HG03280 (cell line): Measurements from ENCODE around the gene ERFE.

ENCODE experiments used
- ATAC-seq: cut with Tn5 transposase; IDR thresholded peaks from one replicate; pipeline ENCODE4 v1.9.1; 2021; ENCODE audit warnings: mild to moderate bottlenecking, moderate library complexity; ENCODE audit not compliant: unreplicated experiment

ERFE gene

DNA sequence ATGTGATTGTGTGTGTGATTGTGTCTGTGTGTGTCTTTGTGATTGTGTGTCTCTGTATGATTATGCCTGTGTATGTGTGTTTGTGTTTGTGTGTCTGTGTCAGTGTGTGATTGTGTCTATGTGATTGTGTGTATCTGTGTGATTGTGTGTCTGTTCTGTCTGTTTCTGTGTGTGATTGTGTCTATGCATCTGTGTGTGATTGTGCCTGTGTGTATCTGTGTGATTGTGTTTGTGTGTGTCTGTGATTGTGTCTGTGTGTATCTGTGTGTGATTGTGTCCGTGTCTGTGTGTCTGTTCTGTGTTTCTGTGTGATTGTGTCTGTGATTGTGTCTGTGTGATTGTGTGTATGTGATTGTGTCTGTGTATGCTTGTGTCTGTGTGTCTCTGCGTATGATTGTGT, 32.4 kb upstream of the ERFE start:
- ATAC-seq, result no peak

GRCh38 chr2:238126775-238127164, 32.0 kb upstream of the ERFE start:
- ATAC-seq, result no peak

DNA sequence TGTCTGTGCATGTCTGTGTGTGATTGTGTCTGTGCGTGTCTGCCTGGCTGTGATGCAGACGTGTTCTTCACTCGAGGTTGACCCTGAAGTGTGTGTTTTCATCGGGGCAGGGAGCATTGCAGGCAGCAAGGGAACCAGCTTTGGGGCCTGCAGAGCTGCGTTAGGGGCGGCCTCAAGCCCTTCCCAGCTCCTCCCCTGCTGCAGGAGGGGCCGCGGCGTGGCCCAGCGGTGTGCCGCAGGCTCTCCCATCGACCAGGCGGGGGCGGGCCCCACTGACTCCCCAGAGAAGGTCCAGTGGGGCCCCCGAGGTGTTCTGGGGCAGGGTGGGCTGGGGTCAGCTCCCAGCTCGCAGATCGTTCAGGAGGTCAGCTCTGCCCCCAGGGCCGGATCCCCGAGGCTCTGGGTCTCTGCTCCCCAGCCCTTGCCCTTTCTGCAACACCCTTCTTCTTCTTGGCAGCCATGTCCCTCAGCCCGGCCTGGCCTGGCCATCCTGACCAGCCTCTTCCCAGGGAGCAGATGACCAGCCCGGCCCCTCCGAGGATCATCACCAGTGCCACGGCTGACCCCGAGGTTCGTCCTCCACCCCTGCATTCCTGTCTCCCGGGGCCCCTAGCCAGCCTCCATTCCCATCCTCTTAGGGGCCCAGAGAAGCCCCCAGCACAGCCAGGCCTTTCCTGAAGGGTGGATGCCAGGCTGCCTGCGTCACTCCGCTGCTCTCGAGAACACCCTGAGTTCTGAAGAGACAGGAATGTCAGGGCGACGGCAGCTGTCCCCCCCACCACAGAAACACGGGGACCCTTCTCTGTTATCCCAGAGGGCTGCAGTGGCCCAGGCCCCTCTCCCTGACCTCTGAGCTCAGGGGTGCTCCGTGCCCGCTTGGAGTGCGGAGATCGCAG, 31.4 kb upstream of the ERFE start:
- no peak for ATAC-seq

GRCh38 chr2:238128061-238128440, 30.7 kb upstream of the ERFE start:
- no peak for ATAC-seq

GRCh38 chr2:238128534-238129001, 30.2 kb upstream of the ERFE start:
- no peak for ATAC-seq

DNA sequence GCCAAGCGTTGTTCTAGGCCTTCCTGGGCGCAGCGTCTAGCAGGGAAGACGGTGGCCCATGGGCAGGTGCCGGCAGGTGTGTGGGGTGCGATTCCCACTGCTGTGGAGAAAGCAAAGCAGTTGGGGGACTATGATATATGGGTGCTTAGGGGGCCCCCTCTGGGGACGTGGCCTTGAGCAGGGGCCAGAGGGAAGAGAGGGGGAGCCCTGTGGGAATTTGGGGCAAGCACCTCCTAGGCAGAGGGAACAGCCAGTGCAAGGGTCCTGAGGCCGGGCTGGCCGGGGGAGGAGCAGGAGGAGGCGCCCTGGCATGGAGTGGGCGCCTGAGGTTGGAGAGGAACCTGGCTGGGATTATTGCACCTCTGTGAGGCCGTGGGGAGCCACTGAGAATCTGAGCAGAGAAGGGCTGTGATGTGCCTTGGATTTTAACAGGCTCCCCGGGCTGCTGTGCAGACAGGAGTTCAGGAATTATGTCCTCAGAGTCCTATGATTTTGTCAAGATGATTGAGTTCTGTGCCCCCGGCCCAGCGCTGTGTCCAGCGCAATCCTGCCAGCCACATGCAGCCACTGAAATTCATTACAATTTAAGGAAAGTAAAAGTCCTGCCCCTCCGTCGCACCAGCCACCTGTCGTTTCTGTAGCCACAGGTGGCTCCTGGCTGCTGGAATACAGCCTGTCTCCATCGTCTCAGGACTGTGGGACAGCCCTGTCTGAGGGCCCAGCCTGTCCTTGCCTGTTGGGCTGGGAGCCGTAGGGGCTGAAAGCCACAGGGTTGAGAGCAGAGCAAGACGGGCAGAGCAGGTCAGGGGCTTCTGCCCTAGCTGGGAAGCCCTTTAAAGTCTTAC, 29.4 kb upstream of the ERFE start:
- no peak for ATAC-seq

DNA sequence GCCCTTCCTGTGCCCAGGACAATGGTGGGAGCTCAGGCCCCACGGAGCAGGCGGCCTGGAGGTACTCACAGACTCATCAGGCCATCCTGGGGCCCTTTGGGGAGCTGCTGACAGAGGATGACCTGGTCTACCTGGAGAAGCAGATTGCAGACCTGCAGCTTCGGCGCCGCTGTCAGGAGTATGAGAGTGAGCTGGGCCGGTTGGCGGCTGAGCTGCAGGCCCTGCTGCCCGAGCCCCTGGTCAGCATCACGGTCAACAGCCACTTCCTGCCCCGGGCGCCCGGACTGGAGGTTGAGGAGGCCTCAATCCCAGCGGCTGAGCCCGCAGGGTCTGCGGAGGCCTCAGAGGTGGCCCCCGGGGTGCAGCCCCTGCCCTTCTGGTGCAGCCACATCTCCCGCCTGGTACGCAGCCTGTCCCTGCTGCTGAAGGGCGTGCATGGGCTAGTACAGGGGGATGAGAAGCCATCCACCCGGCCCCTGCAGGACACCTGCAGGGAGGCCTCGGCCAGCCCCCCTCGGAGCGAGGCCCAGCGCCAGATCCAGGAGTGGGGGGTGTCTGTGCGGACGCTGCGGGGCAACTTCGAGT, 28.6 kb upstream of the ERFE start:
- ATAC-seq, result no peak

- no peak for ATAC-seq
These were observed 27.8 kb upstream of the ERFE start for GRCh38 chr2:238130696-238131628.

GRCh38 chr2:238131761-238132462, 26.9 kb upstream of the ERFE start:
- ATAC-seq, result no peak

DNA sequence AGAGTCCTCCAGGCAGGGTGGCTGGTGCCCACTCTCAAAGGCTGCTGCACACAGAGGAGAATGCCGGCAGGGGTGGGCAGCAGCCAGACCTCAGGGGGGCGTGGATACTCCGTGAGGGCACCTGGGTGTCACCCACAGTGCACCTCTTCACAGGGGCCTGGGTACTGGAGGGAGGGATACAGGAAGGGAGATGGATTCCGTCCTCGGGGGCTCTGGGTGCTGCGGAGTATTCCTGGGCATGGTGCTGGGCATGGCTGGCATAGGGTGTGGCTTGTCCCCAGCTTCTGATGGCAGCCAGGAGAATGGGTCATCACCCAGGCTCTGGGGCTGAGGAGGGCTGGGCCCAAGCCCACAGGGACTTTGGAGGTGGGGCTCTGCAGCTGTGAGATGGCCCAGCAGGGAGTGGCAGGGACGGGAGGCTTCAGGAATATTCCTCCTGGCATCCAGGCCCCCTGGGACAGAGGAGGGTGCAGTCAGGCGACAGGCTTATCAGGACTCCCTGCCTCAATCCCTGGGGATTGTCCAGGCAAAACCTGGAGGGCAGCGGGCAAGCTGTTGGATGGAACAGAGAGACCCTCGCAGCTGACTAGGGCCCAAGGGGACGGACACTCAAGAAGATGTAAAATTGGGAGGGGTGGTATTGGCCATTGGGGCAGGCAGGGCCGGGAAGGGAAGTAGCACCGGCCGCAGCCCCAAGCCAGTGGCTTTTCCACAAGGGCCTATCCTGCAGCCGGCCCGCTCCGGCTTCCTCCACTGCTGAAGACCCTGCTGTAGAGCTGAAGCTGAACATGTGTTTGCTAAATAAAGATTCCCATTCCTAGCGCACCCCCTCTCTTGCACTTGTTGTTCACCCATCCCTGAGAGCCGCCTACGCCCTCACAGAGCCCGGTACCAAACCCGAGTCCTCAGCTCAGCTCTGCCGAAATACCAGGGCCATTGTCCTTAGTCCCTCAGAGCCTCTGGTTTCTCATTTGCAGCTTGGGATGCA, 26.0 kb upstream of the ERFE start:
- no peak for ATAC-seq

DNA sequence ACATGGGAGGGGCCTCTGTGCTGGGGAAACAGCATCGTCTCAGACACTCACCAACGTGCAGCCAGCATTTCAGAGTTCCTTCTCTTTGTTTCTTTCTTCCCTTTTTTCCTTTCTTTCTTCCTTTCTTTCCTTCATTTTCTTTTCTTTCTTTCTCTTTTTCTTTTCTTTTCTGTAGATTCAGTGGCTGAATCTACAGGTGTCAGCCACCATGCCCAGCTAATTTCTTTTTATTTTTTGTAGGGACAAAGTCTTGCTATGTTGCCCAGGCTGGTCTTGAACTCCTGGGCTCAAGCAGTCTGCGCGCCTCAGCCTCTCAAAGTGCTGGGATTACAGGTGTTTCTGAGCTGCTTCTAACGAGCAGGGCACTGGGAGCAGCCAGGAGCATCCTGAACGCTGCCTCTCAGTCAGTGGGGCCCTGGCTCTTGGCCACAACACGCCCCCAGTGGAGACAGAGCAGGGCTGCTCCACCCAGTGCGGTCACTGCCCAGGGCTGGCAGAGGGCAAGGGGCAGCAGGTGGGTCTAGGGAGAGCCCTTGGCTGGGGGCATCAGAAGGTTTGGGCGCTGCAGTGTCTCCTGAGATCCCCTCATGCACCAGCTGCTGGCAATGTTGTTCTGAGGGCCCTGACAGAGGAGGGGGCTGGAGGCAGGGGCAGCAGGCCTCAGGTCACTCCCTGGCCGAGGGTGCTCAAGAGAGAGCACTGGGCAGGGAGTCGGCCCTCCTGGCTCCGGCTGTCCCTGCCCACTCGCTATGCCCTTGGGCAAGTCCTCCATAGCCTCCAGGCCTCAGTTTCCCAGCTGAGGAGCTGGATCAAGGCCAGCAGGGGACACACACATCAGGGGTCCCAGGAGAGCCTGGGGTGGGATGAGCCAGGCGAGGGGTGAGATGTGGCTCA, 25.0 kb upstream of the ERFE start:
- no peak for ATAC-seq

GRCh38 chr2:238134393-238134785, 24.4 kb upstream of the ERFE start:
- ATAC-seq, result no peak

DNA sequence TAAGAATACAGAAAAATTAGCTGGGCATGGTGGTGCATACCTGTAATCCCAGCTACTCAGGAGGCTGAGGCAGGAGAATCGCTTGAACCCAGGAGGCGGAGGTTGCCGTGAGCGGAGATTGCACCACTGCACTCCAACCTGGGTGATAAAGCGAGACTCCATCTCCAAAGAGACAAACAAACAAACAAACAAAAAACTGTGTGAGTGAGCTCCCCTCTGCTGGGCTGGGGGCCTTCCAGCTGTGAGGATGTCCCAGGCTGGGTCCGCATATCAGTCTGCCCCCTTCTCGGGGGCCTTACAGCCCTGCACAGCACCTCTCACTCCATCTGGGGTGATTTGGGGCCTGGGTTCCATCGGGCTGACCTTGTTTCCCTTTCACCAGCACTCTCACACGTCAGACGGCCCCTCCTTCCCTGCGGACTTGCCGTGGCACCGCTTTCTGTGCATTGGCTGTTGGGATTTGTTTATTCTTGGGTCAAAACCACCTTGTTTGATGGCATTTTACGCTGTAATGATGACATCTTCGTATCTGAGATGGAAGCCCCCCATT, 23.1 kb upstream of the ERFE start:
- ATAC-seq, result no peak

DNA sequence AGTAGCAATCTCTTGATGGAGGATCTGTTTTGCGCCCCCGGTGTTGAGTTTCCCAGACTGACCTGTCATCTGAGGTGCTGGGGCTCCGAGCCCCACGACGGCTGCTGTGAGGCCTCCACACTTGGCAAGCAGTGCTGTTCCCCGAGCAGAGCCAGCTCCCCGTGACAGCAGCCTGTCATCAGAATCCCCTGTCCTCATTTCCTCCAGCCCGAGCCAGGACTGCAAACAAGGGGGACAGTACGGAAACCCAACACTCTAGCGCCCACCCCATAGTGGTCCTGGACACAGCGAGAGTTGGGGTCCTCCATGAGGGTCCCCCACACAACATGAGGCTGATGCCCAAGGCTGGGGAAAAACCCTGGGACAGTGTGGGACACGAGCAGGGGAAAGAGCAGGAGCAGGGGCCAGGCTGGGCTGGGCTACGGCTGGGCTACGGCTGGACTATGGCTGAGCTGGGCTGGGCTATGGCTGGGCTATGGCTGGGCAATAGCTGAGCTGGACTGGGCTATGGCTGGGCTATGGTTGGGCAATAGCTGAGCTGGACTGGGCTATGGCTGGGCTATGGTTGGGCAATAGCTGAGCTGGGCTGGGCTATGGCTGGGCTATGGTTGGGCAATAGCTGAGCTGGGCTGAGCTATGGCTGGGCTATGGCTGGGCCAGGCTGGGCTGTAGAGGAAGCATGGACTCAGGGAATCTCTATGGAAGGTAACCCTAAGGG, 21.8 kb upstream of the ERFE start:
- no peak for ATAC-seq

DNA sequence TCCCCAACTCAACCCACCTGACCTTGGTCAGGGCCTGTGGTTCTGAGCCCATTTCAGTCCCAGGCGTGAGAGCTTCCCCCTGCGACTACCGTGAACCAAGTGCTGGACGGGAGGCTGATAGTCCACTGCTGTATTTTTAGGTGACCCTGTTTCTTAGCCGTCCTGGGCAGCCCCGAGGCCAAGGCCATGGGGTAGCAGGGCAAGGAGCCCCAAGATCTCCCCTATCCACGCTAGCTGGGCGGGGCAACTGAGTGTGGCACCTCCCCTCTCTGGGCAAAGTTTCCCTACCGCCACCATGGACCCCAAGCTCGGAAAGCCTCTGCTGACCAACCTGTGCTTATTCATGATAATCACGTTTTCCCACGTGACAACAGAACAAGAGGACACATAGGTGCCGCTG, 20.9 kb upstream of the ERFE start:
- no peak for ATAC-seq

DNA sequence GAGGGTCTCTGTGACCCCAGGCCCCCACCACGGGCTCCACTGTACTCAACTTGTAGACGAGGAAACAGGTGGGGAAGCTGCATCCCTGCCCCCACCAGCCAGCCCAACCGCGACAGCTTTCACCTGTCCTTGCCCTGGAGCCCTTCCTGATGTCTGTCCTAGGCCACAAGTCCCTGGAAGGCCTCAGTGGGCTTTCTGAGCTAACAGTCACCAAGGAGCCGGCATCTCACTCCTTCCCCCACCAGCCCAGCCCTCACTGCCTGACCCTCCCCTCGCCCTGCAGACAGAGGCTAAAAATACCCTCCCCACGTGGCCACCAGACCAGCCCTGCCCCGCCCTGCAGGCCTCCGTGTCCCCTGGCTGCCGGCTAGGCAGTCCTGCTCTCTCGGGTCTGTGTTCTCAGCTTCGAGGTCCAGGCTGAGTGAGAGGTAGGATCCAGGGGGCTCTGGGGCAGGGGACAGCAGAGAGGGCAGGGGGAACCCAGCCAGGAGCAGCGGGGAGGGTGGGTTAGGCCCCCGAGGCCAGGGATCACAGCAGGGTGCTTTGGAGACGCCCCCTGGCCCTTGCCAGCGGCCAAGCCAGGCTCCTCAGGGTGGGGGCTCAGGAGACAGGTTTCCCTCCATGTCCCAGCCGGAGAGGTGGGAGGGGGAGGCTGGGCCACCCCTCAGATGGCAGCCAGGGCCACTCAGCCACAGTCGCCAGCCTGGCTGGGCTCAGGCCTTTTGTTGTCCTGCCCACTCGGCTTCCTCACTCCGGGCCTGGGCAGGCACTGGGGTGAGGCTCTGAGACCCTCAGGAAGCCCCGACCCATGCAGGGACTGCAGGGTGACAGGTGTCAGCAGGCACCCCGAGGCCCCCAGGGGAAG, 20.2 kb upstream of the ERFE start, which contains the start of gene KLHL30:
KLHL30 (plus strand) TSS at position 338 of the 865 bp plus-strand sequence. CDS start 2,087 bp downstream, outside the sequence.
- no peak for ATAC-seq
